Measurements from ENCODE around the gene SLC13A3.
A peak's percentile ranks its signal among the peaks of the same experiment; 100 is the strongest.

GRCh38 chr20:46699651-46700359, 48.5 kb upstream of the SLC13A3 start:
- peak; percentile 74 for TF ChIP-seq CTCF (conservative IDR thresholded peaks at IDR 0.05; ENCODE audit: low read length)
- no peak for TF ChIP-seq EZH2phosphoT487 (IDR thresholded peaks at IDR 0.05; ENCODE audit: borderline replicate concordance)
